Measurements from ENCODE around the gene M6PR.

DNA sequence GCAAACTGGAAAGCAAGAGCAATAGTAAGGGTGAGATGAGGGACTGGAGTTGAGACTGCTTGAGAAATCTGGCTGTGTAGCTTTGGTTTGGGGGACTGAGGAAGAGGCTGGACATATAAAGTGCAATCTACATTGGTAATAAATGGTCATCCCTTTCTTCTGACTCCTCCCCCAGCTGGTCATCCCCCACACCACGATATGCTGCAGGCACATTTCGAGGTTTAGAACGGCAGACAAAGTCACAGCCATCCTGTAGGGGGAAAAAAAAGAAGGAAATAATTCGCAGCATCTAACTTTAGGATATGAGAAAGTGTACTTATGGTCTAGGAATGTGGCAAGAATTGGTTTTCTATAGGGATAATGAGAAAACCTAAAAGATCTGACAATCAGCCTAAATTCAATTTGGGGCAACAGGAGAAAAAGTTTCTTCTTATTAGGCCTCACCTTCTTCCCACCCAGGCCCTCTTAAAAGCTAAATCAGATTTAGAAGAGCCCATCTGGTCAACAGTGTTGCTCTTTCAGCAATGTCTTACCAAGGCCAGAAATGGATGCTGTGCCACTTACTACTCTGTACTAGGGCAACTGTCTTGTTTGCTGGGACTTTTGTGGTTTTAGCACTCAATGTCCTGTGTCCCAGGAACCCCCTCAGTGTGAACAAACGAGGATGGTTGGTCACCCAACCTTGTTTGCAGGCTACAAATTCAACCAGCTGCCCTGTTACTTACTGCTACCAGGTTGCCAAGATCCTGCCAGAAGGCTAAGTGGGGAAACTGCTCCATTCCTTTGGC lies 7.6 kb downstream of the M6PR start:
- TF ChIP-seq OSR1 (CRISPR knock-in tag; IDR thresholded peaks at IDR 0.05) (no peak), ZFP30 (CRISPR knock-in tag; IDR thresholded peaks at IDR 0.05) (no peak), ARNTL (CRISPR knock-in tag; IDR thresholded peaks at IDR 0.05; ENCODE audit: borderline replicate concordance, low read depth) (no peak), ESRRG (CRISPR knock-in tag; IDR thresholded peaks at IDR 0.05) (no peak)
